Gastrocnemius medialis (tissue), 4 donors: ENCODE results near the gene HIRIP3.

ENCODE experiments used
- POLR2A ChIP-seq, 2 donors: fragments of 450-650 bp; IDR thresholded peaks; one replicate each; pipeline ENCODE4 v1.6.1; 2017; ENCODE audit warnings: antibody characterized with exemption in 2 of 2, mild to moderate bottlenecking in 2 of 2, moderate library complexity in 2 of 2
- TF ChIP-seq, protein P1 (sequence below), 5 experiments: fragments of 450-650 bp in 3 of 5; fragments of 200-600 bp in 2 of 5; sonication (generic) in 2 of 5; IDR thresholded peaks in 4 of 5; conservative IDR thresholded peaks in 1 of 5; 1 replicate in 4 of 5; 2 replicates in 1 of 5; pipeline ENCODE4 v1.5.1; 2016 to 2019; ENCODE audit warnings: antibody characterized with exemption in 5 of 5, mild to moderate bottlenecking in 3 of 5, moderate library complexity in 3 of 5

DNA sequence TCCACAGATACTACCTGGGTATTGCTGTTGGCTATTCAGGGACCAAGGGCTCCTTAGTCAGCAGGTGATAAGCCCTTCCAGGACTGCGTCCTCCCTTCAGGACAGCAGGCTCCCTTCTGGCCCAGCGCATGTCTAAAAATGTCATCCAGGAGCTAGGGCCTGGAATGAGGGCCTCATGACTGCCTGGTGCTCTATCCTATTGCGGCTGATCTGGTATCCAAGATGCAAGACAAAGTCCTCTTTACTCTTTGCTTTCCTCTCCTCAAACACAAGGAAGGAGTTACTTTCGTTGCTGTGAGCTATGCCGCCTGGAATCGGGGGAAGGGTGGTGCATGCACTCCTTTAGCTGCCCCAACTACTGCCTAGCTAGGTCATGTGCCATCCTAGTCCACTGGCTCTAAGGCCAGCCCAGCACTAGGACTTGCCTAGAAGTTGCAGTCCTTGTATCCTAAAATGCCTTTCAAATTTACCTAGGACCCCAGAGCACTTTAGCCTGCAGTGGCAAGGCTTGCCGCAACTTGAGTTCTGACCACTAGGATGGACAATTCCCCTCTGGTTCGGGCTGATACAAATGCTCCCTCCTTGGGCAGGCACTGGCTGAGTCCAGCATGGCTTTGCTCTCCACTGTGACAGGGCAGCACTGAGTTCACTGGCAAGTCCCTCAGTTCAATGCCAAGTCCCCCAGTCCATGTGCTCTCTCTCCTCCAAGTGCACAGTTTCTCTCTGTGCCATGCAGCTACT lies 43.6 kb downstream of the HIRIP3 start:
- TF ChIP-seq, protein P1, sequence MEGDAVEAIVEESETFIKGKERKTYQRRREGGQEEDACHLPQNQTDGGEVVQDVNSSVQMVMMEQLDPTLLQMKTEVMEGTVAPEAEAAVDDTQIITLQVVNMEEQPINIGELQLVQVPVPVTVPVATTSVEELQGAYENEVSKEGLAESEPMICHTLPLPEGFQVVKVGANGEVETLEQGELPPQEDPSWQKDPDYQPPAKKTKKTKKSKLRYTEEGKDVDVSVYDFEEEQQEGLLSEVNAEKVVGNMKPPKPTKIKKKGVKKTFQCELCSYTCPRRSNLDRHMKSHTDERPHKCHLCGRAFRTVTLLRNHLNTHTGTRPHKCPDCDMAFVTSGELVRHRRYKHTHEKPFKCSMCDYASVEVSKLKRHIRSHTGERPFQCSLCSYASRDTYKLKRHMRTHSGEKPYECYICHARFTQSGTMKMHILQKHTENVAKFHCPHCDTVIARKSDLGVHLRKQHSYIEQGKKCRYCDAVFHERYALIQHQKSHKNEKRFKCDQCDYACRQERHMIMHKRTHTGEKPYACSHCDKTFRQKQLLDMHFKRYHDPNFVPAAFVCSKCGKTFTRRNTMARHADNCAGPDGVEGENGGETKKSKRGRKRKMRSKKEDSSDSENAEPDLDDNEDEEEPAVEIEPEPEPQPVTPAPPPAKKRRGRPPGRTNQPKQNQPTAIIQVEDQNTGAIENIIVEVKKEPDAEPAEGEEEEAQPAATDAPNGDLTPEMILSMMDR (IDR thresholded peaks at IDR 0.05 in 4 of 5, conservative IDR thresholded peaks at IDR 0.05 in 1 of 5) = no peak
- TF ChIP-seq POLR2A (IDR thresholded peaks at IDR 0.05) = no peak
